OCI-LY1 (cell line): ENCODE data around the gene MEG3.
"Not testable (repeated sequence)": the region's sequence is repeated elsewhere in the genome, so short reads cannot be mapped to it uniquely, and the experiment has no call there.

ENCODE experiments used
- H2AFZ ChIP-seq: fragments of 200-600 bp; sonication (generic), shearing (Covaris generic); 2 replicates; pipeline ENCODE4 v1.6.0; 2014; ENCODE audit warnings: antibody characterized with exemption, mild to moderate bottlenecking, low read length
- H3F3A ChIP-seq: fragments of 200-600 bp; sonication (generic), shearing (Covaris generic); 2 replicates; pipeline ENCODE4 v1.6.0; 2014; ENCODE audit warnings: mild to moderate bottlenecking, antibody characterized with exemption, low read length, moderate library complexity; ENCODE audit not compliant: insufficient read depth
- H3K27ac ChIP-seq: fragments of 200-600 bp; sonication (generic); 2 replicates; pipeline ENCODE4 v1.5.1; 2014; ENCODE audit warnings: low read length, mixed run types, mild to moderate bottlenecking, low read depth; ENCODE audit not compliant: poor library complexity, severe bottlenecking
- H3K27me3 ChIP-seq: fragments of 200-600 bp; sonication (generic); 2 replicates; pipeline ENCODE4 v1.6.0; 2014; ENCODE audit warnings: antibody characterized with exemption, mild to moderate bottlenecking, low read length, moderate library complexity; ENCODE audit not compliant: insufficient read depth
- H3K36me3 ChIP-seq: fragments of 200-600 bp; sonication (generic); 2 replicates; pipeline ENCODE4 v1.6.1; 2014; ENCODE audit warnings: mild to moderate bottlenecking, antibody characterized with exemption, low read length, moderate library complexity, mixed read lengths; ENCODE audit not compliant: insufficient read depth
- H3K4me1 ChIP-seq: fragments of 200-600 bp; sonication (generic); 2 replicates; pipeline ENCODE4 v1.5.1; 2014; ENCODE audit warnings: mild to moderate bottlenecking, low read length, moderate library complexity; ENCODE audit not compliant: insufficient read depth, severe bottlenecking
- H3K4me2 ChIP-seq: fragments of 200-600 bp; sonication (generic), shearing (Covaris generic); 2 replicates; pipeline ENCODE4 v1.6.1; 2014; ENCODE audit warnings: low read length
- H3K4me3 ChIP-seq: fragments of 200-600 bp; sonication (generic); 2 replicates; pipeline ENCODE4 v1.5.1; 2014; ENCODE audit warnings: low read length, low read depth, mild to moderate bottlenecking, mixed read lengths; ENCODE audit not compliant: poor library complexity, severe bottlenecking
- H3K79me2 ChIP-seq: fragments of 200-600 bp; shearing (Covaris generic); 2 replicates; pipeline ENCODE4 v1.6.1; 2016; ENCODE audit warnings: mixed run types, low read length, mixed read lengths; ENCODE audit not compliant: insufficient read depth
- H3K9ac ChIP-seq: fragments of 200-600 bp; sonication (generic), shearing (Covaris generic); 2 replicates; pipeline ENCODE4 v1.6.1; 2014; ENCODE audit warnings: mild to moderate bottlenecking, low read length, mixed read lengths
- H3K9me2 ChIP-seq: fragments of 200-600 bp; sonication (generic), shearing (Covaris generic); 2 replicates; pipeline ENCODE4 v1.6.1; 2014; ENCODE audit warnings: low read depth, mild to moderate bottlenecking, low read length, mixed read lengths
- H3K9me3 ChIP-seq: fragments of 200-600 bp; shearing (Covaris generic); 2 replicates; pipeline ENCODE4 v1.6.1; 2014; ENCODE audit warnings: low read length, mixed read lengths
- H4K20me1 ChIP-seq: fragments of 200-600 bp; sonication (generic), shearing (Covaris generic); 2 replicates; pipeline ENCODE4 v1.6.0; 2016; ENCODE audit warnings: mild to moderate bottlenecking, low read length; ENCODE audit not compliant: insufficient read depth
- CTCF ChIP-seq: fragments of 200-600 bp; sonication (generic), shearing (Covaris generic); IDR thresholded peaks from 2 replicates; pipeline ENCODE4 v1.5.1; 2017; ENCODE audit warnings: mild to moderate bottlenecking, antibody characterized with exemption, low read length, moderate library complexity, mixed read lengths
- EZH2 ChIP-seq: fragments of 200-600 bp; sonication (generic), shearing (Covaris generic); IDR thresholded peaks from 2 replicates; pipeline ENCODE4 v1.8.0; 2017; ENCODE audit warnings: borderline replicate concordance, mixed run types, mild to moderate bottlenecking, antibody characterized with exemption, low read length, moderate library complexity, mixed read lengths

The MEG3 gene

GRCh38 chr14:100816286-100816949, 9.5 kb upstream of the MEG3 start:
- TF ChIP-seq EZH2 (no peak), CTCF (no peak)
- Histone ChIP-seq H3K4me1 (no peaks in the 10 kb centered on the region), H4K20me1 (no peaks in the 10 kb centered on the region), H3K27me3 (no peaks in the 10 kb centered on the region), H3K9ac (no peak overlapping the region), H3K36me3 (no peaks in the 10 kb centered on the region), H3K9me3 (no peaks in the 10 kb centered on the region), H3K79me2 (no peaks in the 10 kb centered on the region), H2AFZ (no peak overlapping the region), H3K4me2 (no peak overlapping the region), H3K9me2 (no peaks in the 10 kb centered on the region), H3K27ac (no peak overlapping the region), H3K4me3 (no peak overlapping the region), H3F3A (no peaks in the 10 kb centered on the region)

- H3K79me2 ChIP-seq, result no peaks in the 10 kb centered on the region
- no peak overlapping the region for H3K27ac ChIP-seq
- no peaks in the 10 kb centered on the region for H4K20me1 ChIP-seq
- no peak overlapping the region for H3K4me2 ChIP-seq
- no peak overlapping the region for H3K9ac ChIP-seq
- no peaks in the 10 kb centered on the region for H3K9me3 ChIP-seq
- TF ChIP-seq CTCF, result no peak
- no peak for TF ChIP-seq EZH2
- H3F3A ChIP-seq, result no peaks in the 10 kb centered on the region
- no peak overlapping the region for H2AFZ ChIP-seq
- H3K4me1 ChIP-seq, result no peaks in the 10 kb centered on the region
- H3K27me3 ChIP-seq, result no peaks in the 10 kb centered on the region
- H3K9me2 ChIP-seq, result no peaks in the 10 kb centered on the region
- H3K4me3 ChIP-seq, result no peak overlapping the region
- H3K36me3 ChIP-seq, result no peaks in the 10 kb centered on the region
These were observed 8.7 kb upstream of the MEG3 start for GRCh38 chr14:100816950-100817901.

DNA sequence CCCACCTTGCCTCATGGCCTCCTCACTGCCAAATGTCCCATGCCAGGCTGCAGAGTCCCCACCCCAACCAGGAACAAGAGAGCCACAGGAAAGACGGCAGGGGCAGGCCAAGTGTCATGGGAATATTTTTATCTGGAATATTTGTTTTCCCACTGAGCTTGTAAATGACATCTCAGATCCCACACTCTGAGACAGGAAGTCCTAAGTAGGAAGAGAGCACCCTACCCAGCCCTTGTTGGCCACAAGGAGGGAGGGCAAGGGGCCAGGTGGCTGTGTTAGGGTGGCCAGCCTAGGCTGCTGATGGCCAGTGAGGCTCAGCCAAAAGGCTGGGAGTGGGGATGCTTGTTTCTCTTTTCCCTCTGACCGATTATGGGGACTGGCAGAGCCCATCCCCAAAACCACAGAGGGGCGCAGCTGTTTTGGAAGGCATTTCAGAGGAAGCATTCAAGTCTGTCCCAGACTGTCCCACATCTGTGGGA, 7.7 kb upstream of the MEG3 start:
- Histone ChIP-seq H3K4me1 (no peaks in the 10 kb centered on the region), H3K9ac (no peak overlapping the region), H3K27me3 (no peaks in the 10 kb centered on the region), H3F3A (no peaks in the 10 kb centered on the region), H3K27ac (no peak overlapping the region), H4K20me1 (no peaks in the 10 kb centered on the region), H3K4me2 (no peak overlapping the region), H3K9me2 (no peaks in the 10 kb centered on the region), H3K79me2 (no peaks in the 10 kb centered on the region), H3K36me3 (no peaks in the 10 kb centered on the region), H3K4me3 (no peak overlapping the region), H2AFZ (no peak overlapping the region), H3K9me3 (no peaks in the 10 kb centered on the region)
- no peak for TF ChIP-seq CTCF
- TF ChIP-seq EZH2, result no peak

DNA sequence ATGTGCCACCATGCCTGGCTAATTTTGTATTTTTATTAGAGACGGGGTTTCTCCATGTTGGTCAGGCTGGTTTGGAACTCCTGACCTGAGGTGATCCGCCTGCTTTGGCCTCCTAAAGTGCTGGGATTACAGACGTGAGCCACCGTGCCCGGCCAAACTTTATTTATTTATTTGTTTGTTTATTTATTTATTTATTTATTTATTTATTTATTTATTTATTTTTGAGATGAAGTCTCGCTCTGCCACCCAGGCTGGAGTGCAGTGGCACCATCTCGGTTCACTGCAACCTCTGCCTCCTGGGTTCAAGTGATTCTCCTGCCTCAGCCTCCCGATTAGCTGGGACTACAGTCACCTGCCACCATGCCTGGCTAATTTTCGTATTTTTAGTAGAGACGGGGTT, 7.0 kb upstream of the MEG3 start:
- H3K4me2 ChIP-seq, H3K36me3 ChIP-seq, H3K9me2 ChIP-seq, H3K27me3 ChIP-seq, H3K79me2 ChIP-seq, H2AFZ ChIP-seq, H3K4me1 ChIP-seq, H3K9me3 ChIP-seq, H4K20me1 ChIP-seq, H3K4me3 ChIP-seq, H3K27ac ChIP-seq, H3K9ac ChIP-seq, H3F3A ChIP-seq: not testable (repeated sequence)
